ENCODE results near the gene TLL1. TPM values are rescaled to one million over a fixed set of nuclear protein-coding genes. Genes with fewer than 3 reads are reported as not detected.

TLL1 gene
- total RNA-seq, 4 donors from 2014 or later = 4.2 to 20.4 (median 8.4) TPM

DNA sequence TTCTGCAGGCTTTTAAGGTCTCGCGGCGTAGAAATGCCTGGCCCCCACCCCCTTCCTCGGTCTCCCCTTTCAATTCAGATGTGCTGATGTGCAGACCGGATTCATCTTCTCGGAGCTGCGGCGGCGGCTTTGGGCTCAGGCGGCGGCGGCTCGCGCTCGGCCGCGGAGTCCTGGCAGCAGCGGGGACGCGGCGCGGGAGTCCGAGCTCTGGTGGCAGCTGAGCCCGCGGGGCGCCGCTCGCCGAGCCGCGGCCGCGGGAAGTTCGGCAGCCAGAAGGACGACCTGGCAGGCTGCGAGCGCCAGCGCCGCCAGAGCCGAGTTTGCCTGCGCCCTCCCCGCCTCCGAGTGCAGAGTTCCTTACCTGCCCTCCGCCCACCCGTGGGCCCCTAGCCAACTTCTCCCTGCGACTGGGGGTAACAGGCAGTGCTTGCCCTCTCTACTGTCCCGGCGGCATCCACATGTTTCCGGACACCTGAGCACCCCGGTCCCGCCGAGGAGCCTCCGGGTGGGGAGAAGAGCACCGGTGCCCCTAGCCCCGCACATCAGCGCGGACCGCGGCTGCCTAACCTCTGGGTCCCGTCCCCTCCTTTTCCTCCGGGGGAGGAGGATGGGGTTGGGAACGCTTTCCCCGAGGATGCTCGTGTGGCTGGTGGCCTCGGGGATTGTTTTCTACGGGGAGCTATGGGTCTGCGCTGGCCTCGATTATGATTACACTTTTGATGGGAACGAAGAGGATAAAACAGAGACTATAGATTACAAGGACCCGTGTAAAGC is 448 bp downstream of the TLL1 start:
- H3K36me3 ChIP-seq = no peaks in the 10 kb centered on the region
- H3K9me3 ChIP-seq = no peaks in the 10 kb centered on the region
- peaks cover 0 to 29% (median 6%) of the 10 kb centered on the region in 4 donors for H3K4me1 ChIP-seq
- WGBS, 2 donors = 0 to 1% methylated on average over 48 to 64 of the region's 70 CpGs
- peaks cover 0 to 8% of the 10 kb centered on the region in 2 donors for H3K27me3 ChIP-seq
- no peak for TF ChIP-seq EP300 (IDR thresholded peaks at IDR 0.05)
- TF ChIP-seq CTCF (IDR thresholded peaks at IDR 0.05) = no peak
- no peak for TF ChIP-seq POLR2A (IDR thresholded peaks at IDR 0.05)
- DNase-seq (ENCODE audit: low spot score in 2 of 2) = no peak
- H3K4me3 ChIP-seq = peak overlapping the region; percentile 40 to 59 (median 46)
- peak overlapping the region in 1 of 4 donors; percentile 68 for H3K27ac ChIP-seq

DNA sequence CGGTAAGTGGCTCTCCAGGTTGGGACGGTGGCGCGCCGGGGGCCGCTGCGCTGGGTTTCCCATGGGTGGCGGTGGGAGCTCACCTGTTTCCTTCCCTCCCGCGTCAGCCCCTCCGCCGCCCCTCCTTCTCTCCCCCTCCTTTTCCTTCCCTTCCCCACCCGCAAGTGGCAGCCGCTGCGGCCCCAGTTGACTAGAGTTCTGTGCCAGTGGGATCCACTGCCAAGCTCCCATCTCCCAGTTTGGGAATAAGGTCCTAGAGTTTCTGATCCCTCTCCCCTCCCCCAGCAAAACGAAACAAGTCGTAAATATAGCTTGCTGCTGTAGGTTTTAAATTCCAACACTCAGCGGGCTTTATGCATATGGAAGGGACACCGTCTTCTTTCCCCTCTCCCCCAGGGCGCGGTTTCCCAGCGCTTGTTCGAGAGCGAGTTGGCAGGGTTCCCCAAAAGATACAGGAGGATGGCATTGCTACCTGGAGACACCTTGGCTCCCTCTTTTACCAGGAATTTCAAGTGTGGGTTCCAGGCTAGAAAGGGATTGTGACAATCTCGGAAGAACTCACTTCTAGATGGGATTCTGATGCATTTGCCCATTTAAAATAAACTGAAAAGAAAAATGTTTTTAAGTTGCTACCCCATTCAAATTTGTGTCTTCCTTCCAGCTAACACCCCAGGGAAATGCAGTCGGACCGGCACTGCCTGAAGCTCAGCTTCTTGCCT is 1.2 kb downstream of the TLL1 start:
- H3K27ac ChIP-seq = peak overlapping the region in 1 of 4 donors; percentile 68
- 0 to 2% methylated on average over 27 of the region's 27 CpGs for WGBS, 2 donors
- no peak for DNase-seq (ENCODE audit: low spot score in 2 of 2)

DNA sequence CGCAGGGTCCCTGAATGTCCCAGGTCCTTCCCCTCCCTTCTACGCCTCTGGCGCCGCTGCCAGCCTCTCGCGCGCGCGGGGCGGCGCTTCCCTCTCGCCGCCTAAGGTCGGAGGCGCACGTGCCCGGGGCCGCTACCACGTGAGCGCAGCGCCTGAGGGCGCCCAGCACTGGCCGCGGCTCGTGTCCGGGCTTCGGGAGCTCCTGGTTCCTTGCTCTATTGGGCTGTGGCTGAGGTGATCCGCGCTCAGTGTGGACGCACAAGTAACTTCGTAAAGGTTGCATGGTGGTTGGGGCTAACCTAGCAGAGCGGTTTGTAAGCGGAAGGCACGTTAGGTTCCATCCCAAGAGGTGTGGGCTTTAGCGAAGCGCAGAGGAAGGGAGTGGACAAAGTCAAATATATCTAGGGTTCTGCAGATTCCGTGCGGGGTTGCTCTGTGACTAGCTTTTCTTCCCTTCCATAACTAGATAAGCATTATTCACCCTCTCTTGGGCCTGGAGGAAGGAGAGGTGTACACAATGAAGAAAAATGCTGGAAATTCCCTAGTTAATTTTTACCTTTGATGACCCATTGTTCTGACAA is 1.8 kb downstream of the TLL1 start:
- WGBS, 2 donors = 7 to 10% methylated on average over 37 to 38 of the region's 38 CpGs
- Histone ChIP-seq H3K4me3 (peak overlapping the region; percentile 40 to 59 (median 46)), H3K27me3 (peaks cover 0 to 8% of the 10 kb centered on the region in 2 donors), H3K9me3 (no peaks in the 10 kb centered on the region), H3K27ac (peak overlapping the region in 1 of 4 donors; percentile 68), H3K36me3 (no peaks in the 10 kb centered on the region), H3K4me1 (peaks cover 0 to 29% (median 6%) of the 10 kb centered on the region in 4 donors)
- DNase-seq (ENCODE audit: low spot score in 2 of 2) = no peak
- TF ChIP-seq EP300 (IDR thresholded peaks at IDR 0.05) = peak in 1 of 2 donors; percentile 18
- TF ChIP-seq CTCF (IDR thresholded peaks at IDR 0.05) = no peak
- TF ChIP-seq POLR2A (IDR thresholded peaks at IDR 0.05) = no peak

More for the DNA sequence above, 1.2 kb downstream of the TLL1 start:
- Histone ChIP-seq H3K27me3 (peaks cover 0 to 8% of the 10 kb centered on the region in 2 donors), H3K4me1 (peaks cover 0 to 29% (median 6%) of the 10 kb centered on the region in 4 donors), H3K4me3 (peak overlapping the region; percentile 40 to 59 (median 46)), H3K9me3 (no peaks in the 10 kb centered on the region), H3K36me3 (no peaks in the 10 kb centered on the region)
- TF ChIP-seq CTCF (IDR thresholded peaks at IDR 0.05) (no peak), EP300 (IDR thresholded peaks at IDR 0.05) (no peak), POLR2A (IDR thresholded peaks at IDR 0.05) (no peak)

- no peak for DNase-seq (ENCODE audit: low spot score in 2 of 2)
- no peaks in the 10 kb centered on the region for H3K36me3 ChIP-seq
- H3K27me3 ChIP-seq = peaks cover 0 to 8% of the 10 kb centered on the region in 2 donors
- WGBS, 2 donors = 85 to 87% methylated on average over 2 of the region's 2 CpGs
- H3K4me3 ChIP-seq = peak overlapping the region in 1 of 4 donors; percentile 59
- peaks cover 0 to 29% (median 6%) of the 10 kb centered on the region in 4 donors for H3K4me1 ChIP-seq
- H3K27ac ChIP-seq = no peak overlapping the region
- TF ChIP-seq CTCF (IDR thresholded peaks at IDR 0.05) (no peak), EP300 (IDR thresholded peaks at IDR 0.05) (no peak), POLR2A (IDR thresholded peaks at IDR 0.05) (no peak)
- no peaks in the 10 kb centered on the region for H3K9me3 ChIP-seq
Measured at GRCh38 chr4:165875446-165875845, 2.4 kb downstream of the TLL1 start.
